SKM-1 treated with dmso at 0.1 percent for 144 hours (cell line): ENCODE data around the gene DMAC2L.
"Not testable (repeated sequence)": the region's sequence is repeated elsewhere in the genome, so short reads cannot be mapped to it uniquely, and the experiment has no call there.

Experiments
- DNase-seq: peaks from one replicate; lab custom pipeline; 2025; ENCODE audit not compliant: unreplicated experiment; lab: John Stamatoyannopoulos, UW

The DMAC2L gene

DNA sequence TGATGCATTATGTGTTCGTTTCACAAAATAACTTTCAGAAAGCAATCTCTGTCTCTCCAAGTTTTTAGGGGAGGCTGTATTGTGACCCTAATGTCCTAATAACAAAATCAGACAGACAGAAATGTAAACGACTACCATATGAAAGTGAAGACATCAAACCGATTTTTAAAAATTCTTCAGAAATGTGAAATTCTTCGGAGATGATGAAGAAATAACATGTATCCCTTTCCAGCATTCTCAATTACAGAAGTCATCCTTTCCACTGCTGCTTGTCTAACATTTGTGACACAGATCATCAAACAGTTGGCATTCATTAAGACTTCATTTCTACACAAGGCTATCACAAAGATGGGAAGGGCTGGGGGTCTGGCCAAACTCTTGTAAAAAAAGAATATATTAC, 41.0 kb downstream of the DMAC2L start:
- DNase-seq, result no peak

DNA sequence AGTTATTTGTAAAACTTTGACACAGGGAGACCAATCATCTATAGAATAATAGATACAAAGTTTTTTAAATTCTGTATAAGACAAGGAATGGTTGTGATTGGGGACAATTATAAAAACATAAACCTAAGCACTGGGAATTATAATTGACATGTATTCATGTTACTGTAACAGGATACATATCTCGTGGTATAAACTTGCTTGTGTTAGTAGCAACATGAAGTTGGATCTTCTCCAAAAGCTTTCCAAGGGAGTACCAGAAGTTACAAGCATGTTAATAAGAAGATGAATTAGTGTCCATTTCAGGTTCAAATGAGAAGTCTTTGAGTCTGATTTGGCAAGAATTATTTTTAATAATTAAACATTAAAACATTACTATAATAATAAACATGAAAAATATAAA, 42.4 kb downstream of the DMAC2L start:
- DNase-seq, result no peak

DNA sequence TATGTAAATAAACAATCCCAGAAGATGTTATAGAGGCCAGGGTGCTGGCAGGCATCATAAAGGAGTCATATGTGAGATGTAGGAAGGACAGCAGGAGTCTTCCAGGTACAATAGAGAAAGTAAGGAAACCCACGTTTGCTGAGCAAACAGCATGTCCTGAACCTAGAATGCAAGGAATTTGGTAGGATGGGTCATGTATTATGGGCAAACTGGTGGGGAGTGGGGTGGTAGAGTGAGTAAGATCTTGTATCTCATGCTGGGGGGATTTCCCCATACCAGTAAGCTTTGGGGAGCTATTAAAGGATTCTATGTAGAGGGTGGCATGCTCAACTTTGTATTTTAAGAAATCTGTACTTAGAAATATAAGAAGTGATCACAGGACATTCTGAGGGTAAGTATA, 43.6 kb downstream of the DMAC2L start:
- DNase-seq, result no peak

DNA sequence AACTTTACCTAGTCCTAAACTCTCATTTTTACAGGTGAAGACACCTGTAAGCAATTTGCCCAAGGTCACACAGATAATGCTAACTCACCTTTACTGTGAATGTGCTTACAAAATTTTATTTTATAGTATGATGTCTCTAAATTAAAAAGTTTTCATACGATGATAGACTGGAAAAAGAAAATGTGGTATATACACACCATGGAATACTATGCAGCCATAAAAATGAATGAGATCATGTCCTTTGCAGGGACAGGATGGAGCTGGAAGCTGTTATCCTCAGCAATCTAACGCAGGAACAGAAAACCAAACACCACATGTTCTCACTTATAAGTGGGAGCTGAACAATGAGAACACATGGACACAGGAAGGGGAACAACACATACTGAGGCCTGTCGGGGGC, 44.2 kb downstream of the DMAC2L start:
- DNase-seq, result not testable (repeated sequence)

DNA sequence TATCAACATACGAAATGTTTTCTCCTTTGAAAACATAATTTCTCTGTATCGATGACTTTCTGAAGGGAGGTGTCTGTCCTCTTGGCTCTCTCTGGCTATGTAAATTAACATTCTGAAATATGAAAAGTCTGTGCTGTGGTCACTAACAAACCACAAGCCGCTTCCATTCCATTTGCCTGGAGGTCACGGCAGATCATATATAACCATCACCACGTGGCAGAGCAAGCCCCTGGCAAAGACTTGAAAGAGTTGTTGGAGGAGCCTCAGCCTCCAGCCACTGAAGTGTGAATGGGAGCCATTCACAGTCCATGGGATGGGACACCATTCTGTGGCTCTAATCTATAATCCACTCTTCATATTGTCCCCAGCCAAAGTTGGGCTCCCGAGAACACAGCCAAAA, 45.0 kb downstream of the DMAC2L start:
- DNase-seq, result no peak

DNA sequence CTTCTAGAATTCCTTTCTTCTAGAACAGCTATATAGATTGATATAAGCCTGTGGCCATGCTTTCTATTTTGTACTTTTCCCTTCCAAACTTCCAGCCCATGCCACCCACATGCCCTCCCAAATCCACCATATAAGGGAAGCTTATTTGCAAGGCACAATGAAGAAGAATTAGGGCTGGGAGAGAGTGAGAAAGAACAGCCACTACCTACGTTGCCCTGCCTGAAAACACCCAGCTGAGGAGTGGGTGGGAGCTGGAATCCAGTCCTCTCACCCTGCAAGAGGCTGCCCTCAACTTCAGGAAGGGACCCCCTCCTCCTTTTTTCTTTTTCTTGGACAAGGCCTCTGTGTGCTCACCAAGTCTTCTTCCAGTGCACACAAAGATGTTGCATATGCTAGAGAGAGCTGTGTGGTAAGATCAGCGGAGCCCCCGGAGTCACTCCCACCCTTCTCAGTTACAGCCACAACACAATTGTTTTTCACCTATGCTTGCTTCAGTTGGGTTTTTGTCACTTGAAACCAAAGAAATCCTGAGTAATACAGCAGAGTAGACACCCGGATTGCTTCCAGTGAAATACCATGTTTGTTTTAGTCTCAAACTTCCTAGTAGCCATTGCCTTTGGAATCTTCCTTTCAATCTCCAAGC, 45.8 kb downstream of the DMAC2L start:
- DNase-seq, result no peak

DNA sequence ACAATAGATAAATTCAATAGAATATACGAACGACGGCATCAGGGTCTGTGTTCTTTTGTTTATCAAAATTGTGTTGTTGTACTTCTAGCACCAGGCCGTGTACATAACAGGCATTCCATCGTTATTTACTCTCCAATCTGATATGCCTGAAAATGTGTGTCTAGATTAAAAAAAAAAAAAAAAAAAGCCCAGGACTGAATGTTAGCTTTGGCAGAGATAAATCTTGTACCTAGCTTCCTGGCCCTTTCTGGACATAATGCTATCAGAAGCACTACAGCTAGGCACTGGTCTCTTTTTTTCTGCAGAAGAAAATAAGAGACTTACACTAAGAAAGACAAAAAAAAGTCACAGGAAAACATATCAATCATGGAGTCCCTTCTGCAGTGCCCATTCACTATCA, 47.5 kb downstream of the DMAC2L start:
- no peak for DNase-seq

DNA sequence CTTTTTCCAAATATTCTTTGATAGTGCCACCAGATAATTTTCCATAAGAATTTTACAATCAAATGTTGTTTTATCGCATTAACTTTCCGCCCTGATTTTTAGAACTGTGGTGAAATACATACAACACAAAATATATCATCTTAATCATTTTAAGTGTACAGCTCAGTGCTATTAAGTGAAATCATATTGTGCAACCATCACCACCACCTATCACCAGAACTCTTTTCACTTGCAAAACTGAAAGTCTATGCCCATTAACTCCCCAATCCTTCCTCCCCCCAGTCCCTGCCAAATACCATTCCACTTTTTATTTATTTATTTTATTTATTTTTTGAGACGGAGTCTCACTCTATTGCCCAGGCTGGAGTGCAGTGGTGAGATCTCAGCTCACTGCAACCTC, 48.0 kb downstream of the DMAC2L start:
- DNase-seq, result no peak

DNA sequence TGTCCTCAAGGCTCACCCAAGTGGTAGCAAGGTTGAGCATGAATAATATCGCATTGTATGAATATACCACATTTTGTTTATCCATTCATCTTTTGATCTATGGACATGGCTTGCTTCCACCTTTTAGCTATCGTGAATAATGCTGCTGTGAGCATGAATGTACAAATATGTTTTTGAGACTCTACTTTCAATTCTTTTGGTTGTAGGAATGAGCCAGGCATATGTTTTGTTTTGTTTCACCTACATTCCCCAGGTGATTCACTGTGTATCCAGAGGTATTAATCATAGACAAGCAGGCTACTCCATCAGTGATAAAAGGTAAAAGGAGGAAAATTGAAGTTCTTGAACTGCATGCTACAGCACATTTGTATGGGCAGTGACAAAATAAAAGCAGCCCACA, 48.7 kb downstream of the DMAC2L start:
- DNase-seq, result no peak

DNA sequence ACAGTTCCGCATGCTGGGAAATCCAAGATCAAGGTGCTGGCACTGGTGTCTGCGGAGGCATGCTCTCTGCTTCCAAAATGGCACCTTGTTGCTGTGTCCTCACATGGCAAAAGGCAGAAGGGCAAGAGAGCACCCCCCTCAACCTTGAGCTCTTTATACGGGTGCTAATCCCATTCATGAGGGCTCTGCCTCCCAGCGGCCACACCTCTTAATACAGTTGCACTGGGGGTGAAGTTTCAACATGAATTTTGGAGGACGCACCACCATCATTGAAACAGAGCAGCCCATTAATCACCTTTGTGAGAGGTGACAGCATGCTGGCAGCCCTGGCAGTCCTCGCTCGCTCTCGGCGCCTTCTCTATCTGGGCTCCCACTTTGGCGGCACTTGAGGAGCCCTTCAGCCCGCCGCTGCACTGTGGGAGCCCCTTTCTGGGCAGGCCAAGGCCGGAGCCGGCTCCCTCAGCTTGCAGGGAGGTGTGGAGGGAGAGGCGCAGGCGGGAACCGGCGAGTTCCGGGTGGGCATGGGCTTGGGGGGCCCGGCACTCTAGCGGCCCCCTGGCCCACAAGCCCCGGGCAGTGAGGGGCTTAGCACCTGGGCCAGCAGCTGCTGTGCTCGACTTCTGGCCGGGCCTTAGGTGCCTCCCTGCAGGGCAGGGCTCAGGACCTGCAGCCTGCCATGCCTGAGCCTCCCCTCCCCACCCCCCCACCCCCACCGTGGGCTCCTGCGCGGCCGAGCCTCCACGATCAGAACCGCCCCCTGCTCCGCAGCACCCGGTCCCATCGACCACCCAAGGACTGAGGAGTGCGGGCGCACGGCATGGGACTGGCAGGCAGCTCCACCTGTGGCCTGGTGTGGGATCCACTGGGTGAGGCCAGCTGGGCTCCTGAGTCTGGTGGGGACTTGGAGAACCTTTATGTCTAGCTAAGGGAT, 49.6 kb downstream of the DMAC2L start:
- not testable (repeated sequence) for DNase-seq

DNA sequence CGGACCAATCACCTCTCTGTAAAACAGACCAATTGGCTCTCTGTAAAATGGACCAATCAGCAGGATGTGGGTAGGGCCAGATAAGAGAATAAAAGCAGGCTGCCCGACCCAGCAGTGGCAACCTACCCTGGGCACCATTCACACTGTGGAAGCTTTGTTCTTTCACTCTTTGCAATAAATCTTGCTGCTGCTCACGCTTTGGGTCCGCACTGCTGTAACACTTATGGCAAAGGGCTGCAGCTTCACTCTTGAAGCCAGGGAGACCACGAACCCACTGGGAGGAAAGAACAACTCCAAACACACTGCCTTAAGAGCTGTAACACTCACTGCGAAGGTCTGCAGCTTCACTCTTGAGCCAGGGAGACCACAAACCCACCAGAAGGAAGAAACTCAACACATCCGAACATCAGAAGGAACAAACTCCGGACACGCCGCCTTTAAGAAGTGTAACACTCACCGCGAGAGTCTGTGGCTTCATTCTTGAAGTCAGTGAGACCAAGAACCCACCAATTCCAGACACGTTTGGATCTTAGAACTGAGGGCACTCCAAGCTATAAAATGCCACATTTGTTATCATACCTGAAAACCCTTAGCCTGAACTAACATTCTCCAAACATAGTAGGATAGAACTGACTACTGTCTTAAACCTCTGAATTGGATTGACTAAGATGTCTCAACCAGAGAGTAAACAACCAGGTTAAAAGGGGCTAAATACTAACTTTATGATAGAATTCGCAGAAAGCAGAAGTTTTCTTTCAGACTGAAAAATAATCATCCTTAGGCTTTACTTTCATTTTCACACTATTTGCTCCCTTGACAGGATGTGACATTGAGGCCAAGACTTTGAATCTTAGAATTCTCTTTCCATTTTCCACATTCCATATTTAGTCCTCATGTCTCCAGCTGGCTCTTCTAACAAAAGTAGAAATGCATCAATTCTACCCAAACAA, 50.9 kb downstream of the DMAC2L start:
- DNase-seq, result no peak

DNA sequence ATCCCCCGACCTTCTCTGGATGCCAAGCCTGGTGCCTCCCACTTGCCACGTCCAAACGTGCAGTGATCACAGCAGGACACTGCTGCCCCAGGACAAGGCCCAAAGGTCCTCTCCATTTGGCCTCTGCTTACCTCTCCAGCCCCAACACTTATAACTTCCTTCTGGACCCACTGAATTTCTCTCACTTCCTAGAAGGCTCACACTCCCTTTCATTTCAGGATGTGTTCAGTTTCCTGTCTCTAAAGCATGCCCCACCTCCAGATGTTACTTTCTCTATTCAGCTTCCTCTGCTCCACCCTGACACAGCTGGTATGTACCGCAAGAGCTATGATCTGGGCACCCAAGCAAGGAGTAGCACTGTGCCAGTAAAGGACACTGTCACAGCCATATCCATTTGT, 51.6 kb downstream of the DMAC2L start:
- DNase-seq, result peak; percentile 32

DNA sequence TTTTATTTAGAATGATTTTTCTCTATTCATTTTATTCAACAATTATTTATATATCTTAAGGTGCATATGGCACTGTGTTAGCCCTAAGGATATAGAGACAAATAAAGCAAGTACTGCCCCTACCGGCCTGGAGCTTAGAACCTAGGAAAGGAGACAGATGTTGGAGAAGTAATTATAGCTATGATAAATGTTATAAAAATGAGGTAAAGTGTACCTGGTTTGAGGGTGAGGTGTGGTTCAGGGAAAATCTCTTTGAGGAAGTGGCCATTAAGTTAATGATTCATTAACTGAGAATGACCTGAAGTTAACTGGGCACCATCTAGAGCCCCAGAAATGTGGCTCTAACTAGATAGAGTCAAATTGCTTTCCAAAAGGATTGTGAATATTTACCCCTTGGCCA, 52.7 kb downstream of the DMAC2L start:
- no peak for DNase-seq

DNA sequence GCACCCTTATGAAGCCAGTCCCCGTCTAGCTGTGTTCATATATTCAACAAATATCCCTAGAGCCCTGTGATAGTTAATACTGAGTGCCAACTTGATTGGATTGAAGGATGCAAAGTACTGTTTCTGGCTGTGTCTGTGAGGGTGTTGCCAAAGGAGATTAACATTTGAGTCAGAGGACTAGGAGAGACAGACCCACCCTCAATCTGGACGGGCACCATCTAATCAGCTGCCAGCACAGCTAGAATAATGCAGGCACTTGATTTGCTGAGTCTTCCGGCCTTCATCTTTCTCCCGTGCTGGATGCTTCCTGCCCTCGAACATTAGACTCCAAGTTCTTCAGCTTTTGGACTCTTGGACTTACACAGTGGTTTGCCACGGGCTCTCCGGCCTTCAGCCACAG, 53.4 kb downstream of the DMAC2L start:
- DNase-seq, result not testable (repeated sequence)

DNA sequence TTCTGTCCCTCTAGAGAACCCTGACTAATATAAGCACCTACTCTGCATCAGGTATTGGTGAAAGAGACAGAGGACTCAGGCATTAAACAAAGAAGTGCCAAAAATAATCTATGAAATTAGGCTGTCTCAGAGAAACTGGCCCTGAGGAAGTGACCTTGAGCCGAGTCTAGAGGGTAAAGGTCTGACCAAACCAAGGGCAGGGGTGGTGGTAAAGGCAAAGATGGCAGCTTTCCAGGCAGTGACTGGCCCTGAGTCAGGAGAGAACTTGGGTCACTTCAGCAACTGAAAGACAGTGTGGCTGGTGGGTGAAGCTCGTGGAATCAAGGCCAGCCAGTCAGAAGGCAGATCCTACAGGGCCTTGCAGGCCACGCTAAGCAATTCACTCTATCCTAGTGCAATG, 54.0 kb downstream of the DMAC2L start:
- DNase-seq, result no peak

DNA sequence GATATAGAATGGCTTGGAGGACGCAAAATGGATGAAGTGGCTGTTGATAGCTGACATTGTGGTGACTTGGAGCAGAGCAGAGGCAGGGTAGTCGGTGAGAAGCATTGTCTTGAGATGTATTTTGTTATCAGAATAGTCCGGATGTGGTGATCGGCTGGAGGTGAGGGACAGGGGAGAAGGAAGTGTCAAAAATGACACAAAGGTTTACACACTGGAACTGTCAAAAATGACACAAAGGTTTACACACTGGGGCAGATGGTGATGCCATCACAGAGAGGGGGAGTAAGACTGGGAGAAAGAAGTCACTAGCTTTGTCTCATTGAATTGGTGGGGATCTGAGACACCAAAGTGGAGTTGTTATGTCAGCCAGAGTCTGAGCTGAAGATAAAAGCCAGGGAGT, 54.5 kb downstream of the DMAC2L start:
- DNase-seq, result no peak

DNA sequence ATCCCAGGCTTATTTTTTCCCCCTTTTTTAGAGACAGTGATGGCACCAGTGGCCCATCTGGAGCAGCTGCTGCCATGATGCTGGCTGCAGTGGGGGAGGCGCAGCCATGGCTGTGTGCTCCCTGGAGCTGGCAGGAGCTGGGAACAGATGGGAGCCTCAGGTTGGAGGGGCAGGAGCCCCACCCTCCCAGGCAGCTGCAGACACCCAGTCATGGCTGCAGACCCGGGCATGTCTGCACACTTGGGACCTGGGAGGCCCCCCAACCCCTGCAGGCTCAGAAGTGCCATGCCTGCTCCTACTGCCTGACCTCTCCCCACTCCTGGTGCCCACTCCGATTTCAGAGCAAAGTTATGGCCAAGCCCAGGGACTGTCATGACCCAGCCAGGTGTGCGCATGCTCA, 59.4 kb downstream of the DMAC2L start:
- no peak for DNase-seq

DNA sequence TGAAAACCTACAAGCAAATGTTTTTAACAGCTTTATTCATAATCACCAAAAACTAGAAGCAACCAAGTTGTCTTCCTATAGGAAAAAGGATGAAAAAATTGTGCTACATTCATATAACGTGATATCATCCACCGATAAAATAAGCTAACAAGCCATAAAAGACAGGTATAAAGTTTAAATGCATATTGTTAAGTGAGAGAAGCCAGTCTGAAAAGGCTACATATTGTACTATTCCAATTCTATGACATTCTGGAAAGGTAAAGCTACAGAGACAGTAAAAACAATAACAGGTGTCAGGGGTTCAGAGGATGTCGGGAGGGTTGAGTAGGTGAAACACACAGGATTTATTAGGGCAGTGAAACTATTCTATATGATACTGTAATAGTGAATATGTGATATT, 61.8 kb downstream of the DMAC2L start:
- no peak for DNase-seq

DNA sequence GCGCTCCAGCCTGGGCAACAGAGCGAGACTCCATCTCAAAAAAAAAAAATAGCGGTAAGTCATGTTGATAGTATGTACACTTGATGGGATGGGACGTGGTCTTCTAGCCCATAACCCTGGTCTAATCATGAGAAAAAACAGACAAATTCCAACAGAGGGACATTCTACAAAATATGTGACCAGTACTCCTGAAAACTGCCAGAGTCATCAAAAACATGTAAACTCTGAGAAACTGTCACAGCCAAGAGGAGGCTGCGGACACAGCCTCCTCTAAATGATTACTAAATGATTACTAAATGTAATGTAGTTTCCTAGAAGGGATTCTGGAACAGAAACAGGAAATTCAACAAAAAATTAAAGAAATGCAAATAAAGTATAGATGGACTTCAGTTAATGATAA, 63.6 kb downstream of the DMAC2L start:
- no peak for DNase-seq
